ENCODE data around the gene PCDHGB3.
A peak's percentile ranks its signal among the peaks of the same experiment; 100 is the strongest.
"Not testable (repeated sequence)": the region's sequence is repeated elsewhere in the genome, so short reads cannot be mapped to it uniquely, and the experiment has no call there.

Gene PCDHGB3

DNA sequence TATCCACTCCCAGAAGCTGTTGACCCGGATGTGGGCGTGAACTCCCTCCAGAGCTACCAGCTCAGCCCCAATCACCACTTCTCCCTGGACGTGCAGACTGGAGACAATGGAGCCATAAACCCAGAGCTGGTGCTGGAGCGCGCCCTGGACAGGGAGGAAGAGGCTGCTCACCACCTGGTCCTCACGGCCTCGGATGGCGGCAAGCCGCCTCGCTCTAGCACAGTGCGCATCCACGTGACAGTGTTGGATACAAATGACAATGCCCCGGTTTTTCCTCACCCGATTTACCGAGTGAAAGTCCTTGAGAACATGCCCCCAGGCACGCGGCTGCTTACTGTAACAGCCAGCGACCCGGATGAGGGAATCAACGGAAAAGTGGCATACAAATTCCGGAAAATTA is 23.2 kb downstream of the PCDHGB3 start:
- DNase-seq, result no peak

DNA sequence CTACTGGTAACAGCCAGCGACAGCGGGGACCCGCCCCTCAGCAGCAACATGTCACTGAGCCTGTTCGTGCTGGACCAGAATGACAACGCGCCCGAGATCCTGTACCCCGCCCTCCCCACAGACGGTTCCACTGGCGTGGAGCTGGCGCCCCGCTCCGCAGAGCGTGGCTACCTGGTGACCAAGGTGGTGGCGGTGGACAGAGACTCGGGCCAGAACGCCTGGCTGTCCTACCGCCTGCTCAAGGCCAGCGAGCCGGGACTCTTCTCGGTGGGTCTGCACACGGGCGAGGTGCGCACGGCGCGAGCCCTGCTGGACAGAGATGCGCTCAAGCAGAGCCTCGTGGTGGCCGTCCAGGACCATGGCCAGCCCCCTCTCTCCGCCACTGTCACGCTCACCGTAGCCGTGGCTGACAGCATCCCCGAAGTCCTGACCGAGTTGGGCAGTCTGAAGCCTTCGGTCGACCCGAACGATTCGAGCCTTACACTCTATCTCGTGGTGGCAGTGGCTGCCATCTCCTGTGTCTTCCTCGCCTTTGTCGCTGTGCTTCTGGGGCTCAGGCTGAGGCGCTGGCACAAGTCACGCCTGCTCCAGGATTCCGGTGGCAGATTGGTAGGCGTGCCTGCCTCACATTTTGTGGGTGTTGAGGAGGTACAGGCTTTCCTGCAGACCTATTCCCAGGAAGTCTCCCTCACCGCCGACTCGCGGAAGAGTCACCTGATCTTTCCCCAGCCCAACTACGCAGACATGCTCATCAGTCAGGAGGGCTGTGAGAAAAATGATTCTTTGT is 24.6 kb downstream of the PCDHGB3 start:
- DNase-seq, result not testable (repeated sequence)

DNA sequence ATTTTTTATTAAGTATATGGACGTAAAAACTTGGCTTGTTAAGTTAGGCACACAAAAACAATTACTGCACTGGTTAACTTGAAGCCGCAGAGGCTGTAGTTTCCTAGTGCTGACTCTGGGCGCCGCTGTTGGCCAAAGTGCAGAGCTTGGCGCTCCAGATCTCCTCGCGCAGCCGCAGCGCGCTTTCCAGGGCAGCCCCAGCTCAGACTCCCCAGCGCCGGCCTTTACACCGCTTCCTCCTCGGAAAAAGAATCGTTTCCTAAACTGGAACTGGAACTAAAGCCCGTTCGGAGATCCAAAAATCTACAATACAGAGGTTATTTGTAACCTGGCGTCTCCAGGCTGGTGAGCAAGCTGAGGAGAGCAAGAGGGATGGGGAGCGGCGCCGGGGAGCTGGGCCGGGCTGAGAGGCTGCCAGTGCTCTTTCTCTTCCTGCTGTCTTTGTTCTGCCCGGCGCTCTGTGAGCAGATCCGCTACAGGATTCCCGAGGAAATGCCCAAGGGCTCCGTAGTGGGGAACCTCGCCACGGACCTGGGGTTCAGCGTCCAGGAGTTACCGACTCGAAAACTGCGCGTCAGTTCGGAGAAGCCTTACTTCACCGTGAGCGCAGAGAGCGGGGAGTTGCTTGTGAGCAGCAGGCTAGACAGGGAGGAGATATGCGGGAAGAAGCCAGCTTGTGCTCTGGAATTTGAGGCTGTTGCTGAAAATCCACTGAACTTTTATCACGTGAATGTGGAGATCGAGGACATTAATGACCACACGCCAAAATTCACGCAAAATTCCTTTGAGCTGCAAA is 27.9 kb downstream of the PCDHGB3 start, which contains the start of gene PCDHGB5:
PCDHGB5 (plus strand) TSS at position 192 of the 796 bp plus-strand sequence; CDS start at position 373, 181 bp downstream.
- DNase-seq, result peak in 1 of 2 experiments; percentile 48

DNA sequence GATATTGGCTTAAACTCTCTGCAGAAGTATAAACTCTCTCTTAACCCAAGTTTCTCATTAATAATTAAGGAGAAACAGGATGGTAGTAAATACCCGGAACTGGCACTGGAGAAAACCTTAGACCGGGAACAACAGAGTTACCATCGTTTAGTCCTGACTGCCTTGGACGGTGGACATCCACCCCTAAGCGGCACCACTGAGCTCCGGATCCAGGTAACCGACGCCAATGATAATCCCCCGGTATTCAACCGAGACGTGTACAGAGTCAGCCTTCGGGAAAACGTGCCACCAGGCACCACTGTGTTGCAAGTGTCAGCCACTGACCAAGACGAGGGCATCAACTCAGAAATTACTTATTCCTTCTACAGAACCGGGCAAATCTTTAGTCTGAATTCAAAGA is 28.6 kb downstream of the PCDHGB3 start:
- no peak for DNase-seq

DNA sequence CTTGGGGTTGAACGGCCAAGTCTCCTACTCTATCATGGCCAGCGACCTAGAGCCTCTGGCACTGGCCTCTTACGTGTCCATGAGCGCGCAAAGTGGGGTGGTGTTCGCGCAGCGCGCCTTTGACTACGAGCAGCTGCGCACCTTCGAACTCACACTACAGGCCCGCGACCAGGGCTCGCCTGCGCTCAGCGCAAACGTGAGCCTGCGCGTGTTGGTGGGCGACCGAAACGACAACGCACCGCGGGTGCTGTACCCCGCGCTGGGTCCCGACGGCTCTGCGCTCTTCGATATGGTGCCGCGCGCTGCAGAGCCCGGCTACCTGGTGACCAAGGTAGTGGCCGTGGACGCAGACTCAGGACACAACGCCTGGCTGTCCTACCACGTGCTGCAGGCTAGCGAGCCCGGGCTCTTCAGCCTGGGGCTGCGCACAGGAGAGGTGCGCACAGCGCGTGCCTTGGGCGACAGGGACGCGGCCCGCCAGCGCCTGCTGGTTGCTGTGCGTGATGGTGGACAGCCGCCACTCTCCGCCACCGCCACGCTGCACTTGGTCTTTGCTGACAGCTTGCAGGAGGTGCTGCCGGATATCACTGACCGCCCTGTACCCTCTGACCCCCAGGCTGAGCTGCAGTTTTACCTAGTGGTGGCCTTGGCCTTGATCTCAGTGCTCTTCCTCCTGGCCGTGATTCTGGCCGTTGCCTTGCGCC is 29.7 kb downstream of the PCDHGB3 start:
- no peak for DNase-seq

DNA sequence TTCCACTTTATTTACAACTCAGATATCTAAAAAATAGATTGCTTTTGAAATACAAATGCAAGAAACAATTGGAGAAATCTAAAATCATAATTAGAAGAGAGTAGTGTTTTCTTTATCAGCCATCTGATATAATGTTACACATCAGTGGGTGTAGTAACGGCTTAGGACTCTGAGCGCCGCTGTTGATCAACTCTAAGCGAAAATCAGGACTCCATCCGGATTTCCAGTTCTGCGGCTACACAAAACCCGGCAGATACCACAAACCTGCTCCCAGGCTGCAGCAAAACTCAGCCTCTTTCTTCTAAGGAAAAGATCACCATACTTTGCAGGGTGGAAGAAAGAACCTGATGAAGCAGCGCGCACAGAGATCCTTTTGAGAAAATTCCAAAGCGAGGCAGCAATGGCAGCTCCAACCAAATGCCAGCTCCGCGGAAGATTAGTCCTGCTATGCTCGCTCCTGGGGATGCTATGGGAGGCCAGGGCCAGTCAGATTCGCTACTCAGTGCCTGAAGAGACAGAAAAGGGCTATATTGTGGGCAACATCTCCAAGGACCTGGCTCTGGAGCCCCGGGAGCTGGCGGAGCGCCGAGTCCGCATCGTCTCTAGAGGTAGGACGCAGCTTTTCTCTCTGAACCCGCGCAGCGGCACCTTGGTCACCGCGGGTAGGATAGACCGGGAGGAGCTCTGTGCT is 32.7 kb downstream of the PCDHGB3 start, which contains the start of gene PCDHGA9:
PCDHGA9 (plus strand) TSS at position 226 of the 691 bp plus-strand sequence; CDS start at position 401, 175 bp downstream.
- DNase-seq, result no peak

DNA sequence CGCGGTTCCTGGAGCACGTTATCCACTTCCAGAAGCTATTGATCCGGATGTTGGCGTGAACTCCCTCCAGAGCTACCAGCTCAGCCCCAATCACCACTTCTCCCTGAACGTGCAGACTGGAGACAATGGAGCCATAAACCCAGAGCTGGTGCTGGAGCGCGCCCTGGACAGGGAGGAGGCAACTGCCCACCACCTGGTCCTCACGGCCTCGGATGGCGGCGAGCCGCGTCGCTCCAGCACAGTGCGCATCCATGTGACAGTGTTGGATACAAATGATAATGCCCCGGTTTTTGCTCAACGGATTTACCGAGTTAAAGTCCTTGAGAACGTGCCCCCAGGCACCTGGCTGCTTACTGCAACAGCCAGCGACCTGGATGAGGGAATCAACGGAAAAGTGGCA is 33.3 kb downstream of the PCDHGB3 start:
- no peak for DNase-seq

DNA sequence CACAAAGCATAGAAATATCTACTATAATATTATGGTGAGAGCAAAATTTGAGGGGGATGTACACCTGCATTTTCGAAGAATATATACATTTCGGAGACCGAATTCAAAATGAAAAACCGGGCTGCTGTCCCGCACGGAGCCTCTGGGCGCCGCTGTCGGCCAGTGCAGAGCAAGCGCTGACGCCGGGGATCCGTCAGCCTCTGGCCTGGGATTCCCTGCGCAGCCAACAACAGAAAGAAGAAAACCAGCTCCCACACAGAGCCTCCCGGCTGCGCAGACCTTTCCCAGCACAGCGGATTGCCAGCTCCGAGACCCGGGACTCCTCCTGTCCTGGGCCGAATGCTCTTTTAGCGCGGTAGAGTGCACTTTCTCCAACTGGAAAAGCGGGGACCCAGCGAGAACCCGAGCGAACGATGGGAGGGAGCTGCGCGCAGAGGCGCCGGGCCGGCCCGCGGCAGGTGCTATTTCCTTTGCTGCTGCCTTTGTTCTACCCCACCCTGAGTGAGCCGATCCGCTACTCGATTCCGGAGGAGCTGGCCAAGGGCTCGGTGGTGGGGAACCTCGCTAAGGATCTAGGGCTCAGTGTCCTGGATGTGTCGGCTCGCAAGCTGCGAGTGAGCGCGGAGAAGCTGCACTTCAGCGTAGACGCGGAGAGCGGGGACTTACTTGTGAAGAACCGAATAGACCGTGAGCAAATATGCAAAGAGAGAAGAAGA is 37.9 kb downstream of the PCDHGB3 start, which contains the start of gene PCDHGB6:
PCDHGB6 (plus strand) TSS at position 232 of the 716 bp plus-strand sequence; CDS start at position 414, 182 bp downstream.
- not testable (repeated sequence) for DNase-seq

DNA sequence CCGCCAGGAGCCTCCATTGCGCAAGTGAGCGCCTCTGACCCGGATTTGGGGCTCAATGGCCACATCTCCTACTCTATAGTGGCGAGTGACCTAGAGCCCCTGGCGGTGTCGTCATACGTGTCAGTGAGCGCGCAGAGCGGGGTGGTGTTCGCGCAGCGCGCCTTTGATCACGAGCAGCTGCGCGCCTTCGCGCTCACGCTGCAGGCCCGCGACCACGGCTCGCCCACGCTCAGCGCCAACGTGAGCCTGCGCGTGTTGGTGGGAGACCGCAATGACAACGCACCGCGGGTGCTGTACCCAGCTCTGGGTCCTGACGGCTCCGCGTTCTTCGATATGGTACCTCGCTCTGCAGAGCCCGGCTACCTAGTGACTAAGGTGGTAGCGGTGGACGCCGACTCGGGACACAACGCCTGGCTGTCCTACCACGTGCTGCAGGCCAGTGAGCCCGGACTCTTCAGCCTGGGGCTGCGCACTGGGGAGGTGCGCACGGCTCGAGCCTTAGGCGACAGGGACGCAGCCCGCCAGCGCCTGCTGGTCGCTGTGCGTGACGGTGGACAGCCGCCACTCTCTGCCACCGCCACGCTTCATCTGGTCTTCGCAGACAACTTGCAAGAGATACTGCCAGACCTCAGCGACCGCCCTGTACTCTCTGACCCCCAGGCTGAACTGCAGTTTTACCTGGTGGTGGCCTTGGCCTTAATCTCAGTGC is 39.7 kb downstream of the PCDHGB3 start:
- DNase-seq, result no peak

DNA sequence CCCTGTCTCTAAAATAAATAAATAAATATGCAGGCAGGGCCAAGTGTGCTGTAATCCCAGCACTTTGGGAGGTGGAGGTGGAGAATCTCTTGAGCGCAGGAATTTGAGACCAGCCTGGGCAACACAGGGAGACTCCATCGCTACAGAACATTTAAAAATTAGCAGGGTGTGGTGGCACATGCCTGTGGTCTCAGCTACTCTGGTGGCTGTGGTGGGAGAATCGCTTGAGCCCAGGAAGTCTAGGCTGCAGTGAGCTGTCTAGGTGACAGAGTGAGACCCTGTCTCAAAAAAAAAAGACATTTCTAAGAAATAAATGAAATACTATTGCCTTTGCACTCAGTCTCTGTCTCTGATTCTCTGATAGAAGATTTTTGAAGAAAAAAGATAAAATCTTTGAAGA is 41.5 kb downstream of the PCDHGB3 start:
- no peak for DNase-seq

DNA sequence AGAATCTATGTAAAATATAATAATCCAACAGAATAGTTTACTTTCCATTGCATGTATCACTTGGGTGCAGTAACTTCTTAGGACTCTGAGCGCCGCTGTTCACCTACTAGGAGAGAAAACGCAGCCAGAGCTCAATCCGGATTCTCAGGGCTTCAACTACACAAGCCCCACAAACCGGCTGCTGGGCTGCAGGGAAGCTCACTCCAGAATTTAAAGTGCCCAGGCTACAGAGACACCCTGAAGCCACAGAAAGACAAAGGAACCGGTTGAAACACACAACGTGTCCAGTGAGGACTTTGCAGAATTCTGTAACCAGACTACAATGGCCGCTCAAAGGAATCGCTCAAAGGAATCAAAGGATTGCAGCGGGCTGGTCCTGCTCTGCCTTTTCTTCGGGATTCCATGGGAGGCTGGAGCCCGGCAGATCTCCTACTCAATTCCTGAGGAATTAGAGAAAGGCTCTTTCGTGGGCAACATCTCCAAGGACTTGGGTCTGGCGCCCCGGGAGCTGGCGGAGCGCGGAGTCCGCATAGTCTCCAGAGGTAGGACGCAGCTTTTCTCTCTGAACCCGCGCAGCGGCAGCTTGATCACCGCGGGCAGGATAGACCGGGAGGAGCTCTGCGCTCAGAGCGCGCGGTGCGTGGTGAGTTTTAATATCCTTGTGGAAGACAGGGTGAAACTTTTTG is 43.0 kb downstream of the PCDHGB3 start, which contains the start of gene PCDHGA10:
PCDHGA10 (plus strand) TSS at position 134 of the 686 bp plus-strand sequence; CDS start at position 323, 189 bp downstream.
- DNase-seq, result no peak

DNA sequence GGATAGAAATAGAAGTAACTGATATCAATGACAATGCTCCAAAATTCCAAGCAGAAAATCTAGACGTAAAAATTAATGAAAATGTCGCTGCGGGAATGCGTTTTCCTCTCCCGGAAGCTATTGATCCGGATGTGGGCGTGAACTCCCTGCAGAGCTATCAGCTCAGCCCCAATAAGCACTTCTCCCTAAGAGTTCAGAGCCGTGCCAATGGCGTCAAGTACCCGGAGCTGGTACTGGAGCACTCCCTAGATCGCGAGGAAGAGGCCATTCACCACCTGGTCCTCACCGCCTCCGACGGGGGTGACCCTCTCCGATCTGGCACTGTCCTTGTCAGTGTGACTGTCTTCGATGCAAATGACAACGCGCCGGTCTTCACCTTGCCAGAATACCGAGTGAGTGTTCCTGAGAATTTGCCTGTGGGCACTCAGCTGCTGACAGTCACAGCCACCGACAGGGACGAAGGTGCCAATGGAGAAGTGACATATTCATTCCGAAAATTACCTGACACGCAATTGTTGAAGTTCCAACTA is 43.6 kb downstream of the PCDHGB3 start:
- DNase-seq, result no peak

DNA sequence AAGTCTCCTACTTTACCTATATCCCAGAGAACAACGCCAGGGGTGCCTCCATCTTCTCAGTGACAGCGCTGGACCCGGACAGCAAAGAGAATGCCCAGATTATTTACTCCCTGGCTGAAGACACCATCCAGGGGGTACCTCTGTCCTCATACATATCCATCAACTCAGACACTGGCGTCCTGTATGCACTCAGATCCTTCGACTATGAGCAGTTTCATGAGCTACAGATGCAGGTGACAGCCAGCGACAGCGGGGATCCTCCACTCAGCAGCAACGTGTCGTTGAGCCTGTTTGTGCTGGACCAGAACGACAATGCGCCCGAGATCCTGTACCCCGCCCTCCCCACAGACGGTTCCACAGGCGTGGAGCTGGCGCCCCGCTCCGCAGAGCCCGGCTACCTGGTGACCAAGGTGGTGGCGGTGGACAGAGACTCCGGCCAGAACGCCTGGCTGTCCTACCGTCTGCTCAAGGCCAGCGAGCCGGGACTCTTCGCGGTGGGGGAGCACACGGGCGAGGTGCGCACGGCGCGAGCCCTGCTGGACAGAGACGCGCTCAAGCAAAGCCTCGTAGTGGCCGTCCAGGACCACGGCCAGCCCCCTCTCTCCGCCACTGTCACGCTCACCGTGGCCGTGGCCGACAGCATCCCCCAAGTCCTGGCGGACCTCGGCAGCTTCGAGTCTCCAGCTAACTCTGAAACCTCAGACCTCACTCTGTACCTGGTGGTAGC is 44.7 kb downstream of the PCDHGB3 start:
- DNase-seq, result not testable (repeated sequence)

DNA sequence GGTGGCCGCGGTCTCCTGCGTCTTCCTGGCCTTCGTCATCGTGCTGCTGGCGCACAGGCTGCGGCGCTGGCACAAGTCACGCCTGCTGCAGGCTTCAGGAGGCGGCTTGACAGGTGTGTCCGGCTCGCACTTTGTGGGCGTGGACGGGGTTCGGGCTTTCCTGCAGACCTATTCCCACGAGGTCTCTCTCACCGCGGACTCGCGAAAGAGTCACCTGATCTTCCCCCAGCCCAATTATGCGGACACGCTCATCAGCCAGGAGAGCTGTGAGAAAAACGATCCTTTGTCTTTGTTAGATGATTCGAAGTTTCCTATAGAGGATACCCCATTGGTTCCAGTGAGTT is 45.2 kb downstream of the PCDHGB3 start:
- DNase-seq, result not testable (repeated sequence)

DNA sequence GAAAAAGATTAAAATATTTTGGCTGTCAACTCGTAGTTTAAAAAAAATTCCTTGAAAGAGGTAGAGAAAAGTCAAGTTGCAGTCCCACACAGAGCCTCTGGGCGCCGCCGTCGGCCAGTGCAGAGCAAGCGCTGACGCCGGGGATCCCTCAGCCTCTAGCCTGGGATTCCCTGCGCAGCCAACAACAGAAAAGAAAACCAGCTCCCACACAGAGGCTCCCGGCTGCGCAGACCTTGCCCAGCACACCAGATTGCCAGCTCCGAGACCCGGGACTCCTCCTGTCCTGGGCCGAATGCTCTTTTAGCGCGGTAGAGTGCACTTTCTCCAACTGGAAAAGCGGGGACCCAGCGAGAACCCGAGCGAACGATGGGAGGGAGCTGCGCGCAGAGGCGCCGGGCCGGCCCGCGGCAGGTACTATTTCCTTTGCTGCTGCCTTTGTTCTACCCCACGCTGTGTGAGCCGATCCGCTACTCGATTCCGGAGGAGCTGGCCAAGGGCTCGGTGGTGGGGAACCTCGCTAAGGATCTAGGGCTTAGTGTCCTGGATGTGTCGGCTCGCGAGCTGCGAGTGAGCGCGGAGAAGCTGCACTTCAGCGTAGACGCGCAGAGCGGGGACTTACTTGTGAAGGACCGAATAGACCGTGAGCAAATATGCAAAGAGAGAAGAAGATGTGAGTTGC is 47.6 kb downstream of the PCDHGB3 start, which contains the start of gene PCDHGB7:
PCDHGB7 (plus strand) TSS at position 184 of the 679 bp plus-strand sequence; CDS start at position 367, 183 bp downstream.
- DNase-seq, result not testable (repeated sequence)

DNA sequence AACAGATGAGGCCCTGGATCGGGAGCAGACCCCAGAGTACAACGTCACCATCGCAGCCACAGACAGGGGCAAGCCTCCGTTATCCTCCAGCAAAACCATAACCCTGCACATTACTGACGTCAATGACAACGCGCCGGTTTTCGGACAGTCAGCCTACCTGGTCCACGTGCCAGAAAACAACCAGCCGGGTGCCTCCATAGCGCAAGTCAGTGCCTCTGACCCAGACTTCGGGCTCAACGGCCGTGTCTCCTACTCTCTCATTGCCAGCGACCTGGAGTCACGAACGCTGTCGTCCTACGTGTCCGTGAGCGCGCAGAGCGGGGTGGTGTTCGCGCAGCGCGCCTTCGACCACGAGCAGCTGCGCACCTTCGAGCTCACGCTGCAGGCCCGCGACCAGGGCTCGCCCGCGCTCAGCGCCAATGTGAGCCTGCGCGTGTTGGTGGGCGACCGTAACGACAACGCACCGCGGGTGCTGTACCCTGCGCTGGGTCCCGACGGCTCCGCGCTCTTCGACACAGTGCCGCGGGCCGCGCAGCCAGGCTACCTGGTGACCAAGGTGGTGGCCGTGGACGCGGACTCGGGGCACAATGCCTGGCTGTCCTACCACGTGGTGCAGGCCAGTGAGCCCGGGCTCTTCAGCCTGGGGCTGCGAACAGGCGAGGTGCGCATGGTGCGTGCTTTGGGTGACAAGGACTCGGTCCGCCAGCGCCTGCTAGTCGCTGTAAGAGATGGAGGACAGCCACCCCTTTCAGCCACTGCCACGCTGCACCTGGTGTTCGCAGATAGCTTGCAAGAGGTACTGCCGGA is 49.2 kb downstream of the PCDHGB3 start:
- no peak for DNase-seq

DNA sequence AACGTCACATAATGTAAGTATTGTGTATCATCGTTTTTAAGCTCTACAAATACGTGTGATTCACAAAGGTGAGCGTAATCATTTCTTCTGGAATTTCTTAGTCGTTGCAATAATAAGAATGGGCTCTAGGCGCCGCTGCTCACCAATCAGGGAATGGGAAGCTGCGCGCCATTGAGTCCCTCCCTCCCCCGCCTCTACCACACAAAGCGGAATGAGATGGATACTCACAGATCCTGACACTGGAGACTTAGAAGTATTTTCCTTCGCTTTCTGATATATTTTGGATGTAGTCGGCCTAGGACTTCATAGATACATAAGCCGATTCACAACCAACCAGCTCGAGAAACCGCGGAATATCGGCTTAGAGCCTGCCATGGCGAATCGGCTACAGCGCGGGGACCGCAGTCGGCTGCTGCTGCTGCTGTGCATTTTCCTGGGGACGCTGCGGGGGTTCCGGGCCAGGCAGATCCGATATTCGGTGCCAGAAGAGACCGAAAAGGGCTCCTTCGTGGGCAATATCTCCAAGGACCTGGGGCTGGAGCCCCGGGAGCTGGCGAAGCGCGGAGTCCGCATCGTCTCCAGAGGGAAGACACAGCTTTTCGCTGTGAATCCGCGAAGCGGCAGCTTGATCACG is 50.9 kb downstream of the PCDHGB3 start, which contains the start of gene PCDHGA11:
PCDHGA11 (plus strand) TSS at position 197 of the 634 bp plus-strand sequence; CDS start at position 374, 177 bp downstream.
- no peak for DNase-seq
